ENCODE measurements around the gene DSN1. TPM values are rescaled to one million over a fixed set of nuclear protein-coding genes. Genes with fewer than 3 reads are reported as not detected.

Gene DSN1
- total RNA-seq, 6 experiments from 2014 or later, result 8.6 to 15.7 (median 14.0) TPM

Other genes starting within 250 kb of the DSN1 start
- gene MYL9, start 232.2 kb downstream of the DSN1 start, total RNA-seq (2021; fragmentation: NEBNext Ultra II Directional; extraction: Animal tissue kit (Norgen Biotek cat#: 25700)), result 1,000 to 10,000 TPM; 1,181 to 1,631 (median 1,227) TPM
- 10 to 100 TPM in 1 of 6 experiments, 1 to 10 TPM in 5; 5.5 to 12.0 (median 7.7) TPM for gene TGIF2, start 200.2 kb downstream of the DSN1 start, total RNA-seq (2021; fragmentation: NEBNext Ultra II Directional; extraction: Animal tissue kit (Norgen Biotek cat#: 25700))
- 100 to 1,000 TPM in 3 of 6 experiments, 10 to 100 TPM in 3; 94.5 to 105 (median 100) TPM for gene RAB5IF, start 168.0 kb downstream of the DSN1 start, total RNA-seq (2021; fragmentation: NEBNext Ultra II Directional; extraction: Animal tissue kit (Norgen Biotek cat#: 25700))
- not detected for gene SLA2, start 127.6 kb downstream of the DSN1 start, total RNA-seq (2021; fragmentation: NEBNext Ultra II Directional; extraction: Animal tissue kit (Norgen Biotek cat#: 25700))
- gene NDRG3, start 27.7 kb downstream of the DSN1 start, total RNA-seq (2021; fragmentation: NEBNext Ultra II Directional; extraction: Animal tissue kit (Norgen Biotek cat#: 25700)), result 10 to 100 TPM; 32.8 to 42.3 (median 37.2) TPM
- under 1 TPM; 0.17 to 0.55 (median 0.39) TPM for gene TLDC2, start 102.4 kb upstream of the DSN1 start, total RNA-seq (2021; fragmentation: NEBNext Ultra II Directional; extraction: Animal tissue kit (Norgen Biotek cat#: 25700))
- 10 to 100 TPM; 19.4 to 31.3 (median 23.8) TPM for gene SAMHD1, start 177.9 kb upstream of the DSN1 start, total RNA-seq (2021; fragmentation: NEBNext Ultra II Directional; extraction: Animal tissue kit (Norgen Biotek cat#: 25700))